GM12891 (cell line): ENCODE measurements around the gene PSG4.
"Not testable (repeated sequence)": the region's sequence is repeated elsewhere in the genome, so short reads cannot be mapped to it uniquely, and the experiment has no call there.

Source experiments
- DNase-seq: peaks from one replicate; pipeline ENCODE4 v3.0.0; 2011; ENCODE audit warnings: low spot score; ENCODE audit not compliant: insufficient read length
- FAIRE-seq: peaks from 2 replicates; lab custom pipeline; 2011; peaks lifted over from hg19 to GRCh38; lab: Jason Lieb, UNC
- PAX5 ChIP-seq: IDR thresholded peaks from 2 replicates; pipeline ENCODE4 v1.6.1; 2011; ENCODE audit warnings: low read length, moderate library complexity, mild to moderate bottlenecking; ENCODE audit not compliant: insufficient read depth, severe bottlenecking
- POLR2A ChIP-seq: IDR thresholded peaks from 2 replicates; pipeline ENCODE4 v1.6.1; 2011; ENCODE audit warnings: low read depth, low read length, control low read depth
- POLR2AphosphoS5 ChIP-seq: IDR thresholded peaks from 2 replicates; pipeline ENCODE4 v1.6.1; 2011; ENCODE audit warnings: low read depth, low read length, control low read depth
- POU2F2 ChIP-seq: IDR thresholded peaks from 2 replicates; pipeline ENCODE4 v1.6.1; 2011; ENCODE audit warnings: low read depth, mild to moderate bottlenecking, control low read depth, low read length, moderate library complexity
- SPI1 ChIP-seq: IDR thresholded peaks from 2 replicates; pipeline ENCODE4 v1.6.1; 2011; ENCODE audit warnings: low read depth, low read length, control low read depth
- TAF1 ChIP-seq: IDR thresholded peaks from 2 replicates; pipeline ENCODE4 v1.6.1; 2011; ENCODE audit warnings: low read depth, low read length, control low read depth

The PSG4 gene

DNA sequence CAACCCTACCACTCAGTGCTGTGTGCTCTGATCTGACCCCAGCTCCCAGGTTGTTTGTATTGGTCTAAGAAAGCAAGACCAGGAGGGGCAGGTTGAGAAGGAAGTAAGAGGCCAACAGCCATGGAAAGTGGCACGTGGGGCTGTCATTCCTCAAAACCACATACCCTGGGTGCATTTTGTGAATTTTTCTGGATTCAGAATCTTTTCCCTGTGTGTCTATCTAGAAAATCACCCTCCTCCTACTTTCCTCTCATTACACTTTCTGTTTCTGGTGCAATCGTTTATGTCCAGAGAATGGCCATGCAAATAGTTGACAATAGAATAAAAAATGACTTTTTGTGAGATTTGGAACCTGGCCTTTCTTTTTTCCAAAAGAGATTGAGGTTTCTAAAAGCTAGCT lies 43.2 kb downstream of the PSG4 start:
- DNase-seq, FAIRE-seq: not testable (repeated sequence)

DNA sequence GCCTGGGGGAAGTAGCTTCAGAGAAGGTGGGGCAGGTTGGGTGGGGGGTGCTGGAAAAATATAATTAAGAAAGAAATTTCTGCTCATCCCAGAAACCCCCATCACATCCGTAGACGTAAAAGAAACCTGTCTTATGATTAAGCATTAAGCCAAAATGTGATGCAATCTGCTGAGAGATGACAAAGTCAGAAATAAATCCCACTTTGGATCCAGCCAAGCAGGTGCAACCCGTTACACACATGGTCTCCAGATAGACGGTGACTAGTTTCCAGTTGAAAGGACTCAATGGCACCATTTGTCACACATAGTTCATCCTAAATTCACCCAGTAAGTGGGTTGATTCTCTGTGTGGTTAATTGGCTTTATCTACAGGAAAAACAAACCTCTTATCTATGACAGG lies 53.2 kb downstream of the PSG4 start:
- FAIRE-seq (no peak), DNase-seq (no peak)
- TF ChIP-seq POLR2AphosphoS5, result no peak
- TF ChIP-seq POU2F2, result no peak
- TF ChIP-seq POLR2A, result no peak
- no peak for TF ChIP-seq PAX5
- TF ChIP-seq TAF1, result no peak
- no peak for TF ChIP-seq SPI1

DNA sequence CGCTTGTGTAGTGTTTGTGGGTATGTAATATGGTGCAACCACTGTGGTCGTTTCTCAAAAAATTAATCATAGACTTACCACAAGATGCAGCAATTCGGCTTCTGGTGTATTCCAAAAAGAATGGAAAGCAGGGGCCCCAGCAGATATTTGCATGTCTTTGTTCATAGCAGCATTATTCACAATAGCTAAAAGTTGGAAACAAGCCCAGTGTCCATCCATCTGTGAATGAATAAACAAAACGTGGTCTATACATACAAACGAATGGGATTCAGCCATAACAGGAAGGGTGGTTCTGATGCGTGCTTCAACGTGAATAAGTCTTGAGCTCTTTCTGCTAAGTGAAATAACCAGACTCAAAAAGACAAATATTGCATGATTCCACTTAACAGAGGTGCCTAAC lies 55.6 kb downstream of the PSG4 start:
- FAIRE-seq, DNase-seq: not testable (repeated sequence)

DNA sequence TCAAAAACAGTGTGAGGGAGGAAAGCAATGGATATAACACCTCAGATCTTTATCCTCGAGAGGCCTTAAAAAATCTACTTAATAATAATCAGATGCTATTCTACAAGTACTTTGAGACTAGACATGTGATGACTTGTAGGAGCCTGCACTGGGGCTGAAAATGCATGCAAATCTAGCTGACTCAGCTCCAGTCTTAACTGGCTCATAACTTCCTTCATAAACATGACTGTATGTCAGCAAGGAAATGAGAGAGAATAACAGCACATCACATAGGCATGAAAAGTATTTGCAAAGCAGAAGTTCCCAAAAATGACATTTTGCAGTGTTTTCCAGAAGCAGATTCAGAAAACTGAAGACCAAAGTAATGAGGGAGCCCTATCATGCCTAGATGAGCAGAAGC lies 57.2 kb downstream of the PSG4 start:
- FAIRE-seq (no peak), DNase-seq (no peak)
- TF ChIP-seq POLR2A (no peak), PAX5 (no peak), SPI1 (no peak), POU2F2 (no peak), TAF1 (no peak), POLR2AphosphoS5 (no peak)
